GM23338 (cell line): Measurements from ENCODE around the gene ARHGAP11A.

Experiments used
- POLR2AphosphoS5 ChIP-seq: IDR thresholded peaks from 2 replicates; pipeline ENCODE4 v1.6.1; 2016; ENCODE audit warnings: antibody characterized with exemption, low read depth
- TF ChIP-seq, protein P1 (sequence below), 2 experiments: fragments of 200-600 bp in 1 of 2; sonication (generic) in 1 of 2; conservative IDR thresholded peaks; 2 replicates each; pipeline versions ENCODE4 v1.5.1 to v1.6.1; 2016 to 2017; ENCODE audit warnings: antibody characterized with exemption in 2 of 2, low read depth in 2 of 2, mild to moderate bottlenecking in 2 of 2, moderate library complexity in 1 of 2

DNA sequence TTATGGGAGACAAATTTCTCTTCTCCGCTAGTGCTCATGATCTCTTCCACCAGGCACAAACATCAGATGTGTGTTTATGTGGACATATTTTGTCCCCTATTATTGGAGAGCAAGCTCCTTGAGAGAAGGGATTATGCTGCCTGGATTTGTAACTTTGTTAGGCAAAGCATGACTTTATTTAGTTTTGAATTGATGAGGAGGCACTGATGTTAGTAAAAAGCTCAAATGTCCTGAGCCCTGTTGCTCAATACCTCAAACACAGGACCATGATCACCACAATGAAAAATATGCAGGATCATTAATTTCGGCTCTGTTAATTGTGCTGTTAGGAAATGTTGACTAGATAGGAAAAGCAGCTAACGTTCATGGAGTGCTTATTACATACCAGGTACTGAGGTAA is 55.3 kb downstream of the ARHGAP11A start:
- TF ChIP-seq, protein P1, sequence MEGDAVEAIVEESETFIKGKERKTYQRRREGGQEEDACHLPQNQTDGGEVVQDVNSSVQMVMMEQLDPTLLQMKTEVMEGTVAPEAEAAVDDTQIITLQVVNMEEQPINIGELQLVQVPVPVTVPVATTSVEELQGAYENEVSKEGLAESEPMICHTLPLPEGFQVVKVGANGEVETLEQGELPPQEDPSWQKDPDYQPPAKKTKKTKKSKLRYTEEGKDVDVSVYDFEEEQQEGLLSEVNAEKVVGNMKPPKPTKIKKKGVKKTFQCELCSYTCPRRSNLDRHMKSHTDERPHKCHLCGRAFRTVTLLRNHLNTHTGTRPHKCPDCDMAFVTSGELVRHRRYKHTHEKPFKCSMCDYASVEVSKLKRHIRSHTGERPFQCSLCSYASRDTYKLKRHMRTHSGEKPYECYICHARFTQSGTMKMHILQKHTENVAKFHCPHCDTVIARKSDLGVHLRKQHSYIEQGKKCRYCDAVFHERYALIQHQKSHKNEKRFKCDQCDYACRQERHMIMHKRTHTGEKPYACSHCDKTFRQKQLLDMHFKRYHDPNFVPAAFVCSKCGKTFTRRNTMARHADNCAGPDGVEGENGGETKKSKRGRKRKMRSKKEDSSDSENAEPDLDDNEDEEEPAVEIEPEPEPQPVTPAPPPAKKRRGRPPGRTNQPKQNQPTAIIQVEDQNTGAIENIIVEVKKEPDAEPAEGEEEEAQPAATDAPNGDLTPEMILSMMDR (conservative IDR thresholded peaks at IDR 0.05; ENCODE audit: low read depth in 2 of 2): no peak
- TF ChIP-seq POLR2AphosphoS5: no peak
